Caki2 (cell line): ENCODE measurements around the gene TRIO. TPM values are rescaled to one million over a fixed set of nuclear protein-coding genes. Genes with fewer than 3 reads are reported as not detected.

Experiments
- DNase-seq: peaks from one replicate; pipeline ENCODE4 v3.0.0-alpha.2; 2015; ENCODE audit warnings: low read depth
- in situ Hi-C: cut with HindIII; loops from 2 replicates; pipeline ENCODE4 v1.10.0; 2016; ENCODE audit warnings: low sequenced_read_pairs, low pct_unique_long_range_greater_than_20kb, mixed read lengths
- total RNA-seq: library from RNA; depleted of rRNA; stranded (reverse); fragments of >200 nt; shearing (Covaris generic); gene quantifications from 2 replicates; pipeline ENCODE4 v1.2.3, GENCODE V29; 2014; ENCODE audit warnings: low replicate concordance

Gene TRIO
- total RNA-seq, 1 experiment from 2014 or later = 52.3 TPM

DNA sequence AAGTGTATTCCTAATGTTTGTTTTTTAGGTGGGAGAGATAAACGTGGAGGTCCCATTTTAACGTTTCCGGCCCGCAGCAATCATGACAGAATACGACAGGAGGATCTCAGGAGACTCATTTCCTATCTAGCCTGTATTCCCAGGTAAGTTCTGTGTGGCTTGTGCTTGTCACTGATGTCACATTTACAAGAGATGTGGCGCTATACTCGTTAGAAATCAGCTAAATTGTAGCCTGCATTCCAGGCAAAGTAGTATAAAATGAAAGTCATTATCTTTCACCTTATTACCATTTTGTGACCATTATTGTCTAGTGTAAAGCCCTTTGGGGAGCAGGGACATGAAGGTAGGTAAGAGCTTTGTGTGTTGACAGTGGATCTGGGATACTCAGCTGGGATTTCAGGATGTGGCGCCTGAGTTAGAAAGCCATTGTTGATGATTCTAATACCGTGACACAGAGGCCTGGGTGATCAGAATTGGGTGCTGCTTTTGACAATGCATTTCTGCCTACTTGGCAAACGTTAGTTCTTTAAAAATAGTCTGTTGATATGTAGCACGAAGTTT, 137.2 kb downstream of the TRIO start:
- DNase-seq = no peak
- in situ Hi-C loops = loop anchor here (25.0 kb wide), 1 partner anchor 293 kb away; no protein-coding TSS in a partner anchor

DNA sequence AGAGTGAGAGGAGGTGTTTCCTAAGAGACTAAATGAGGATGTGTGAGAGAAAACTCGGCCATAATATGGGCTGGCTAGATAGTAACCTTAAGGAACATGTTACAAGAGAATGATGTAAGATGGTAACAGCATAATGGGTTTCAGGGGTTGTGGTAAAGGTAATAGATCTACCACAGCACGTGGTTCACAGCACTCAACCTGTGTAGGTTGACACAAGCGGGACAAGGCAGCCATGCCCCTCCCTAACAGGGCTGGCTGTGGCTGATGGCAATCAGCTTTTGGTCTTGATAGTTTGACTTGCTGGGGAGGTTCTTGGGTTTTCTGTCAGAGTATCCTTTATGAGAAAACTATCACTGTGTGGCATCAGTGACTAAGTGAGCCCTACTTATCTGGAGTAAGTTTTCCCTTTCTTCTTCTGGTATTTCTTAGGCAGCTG, 138.6 kb downstream of the TRIO start:
- in situ Hi-C loops = loop anchor here (25.0 kb wide), 1 partner anchor 294 kb away; no protein-coding TSS in a partner anchor
- no peak for DNase-seq

DNA sequence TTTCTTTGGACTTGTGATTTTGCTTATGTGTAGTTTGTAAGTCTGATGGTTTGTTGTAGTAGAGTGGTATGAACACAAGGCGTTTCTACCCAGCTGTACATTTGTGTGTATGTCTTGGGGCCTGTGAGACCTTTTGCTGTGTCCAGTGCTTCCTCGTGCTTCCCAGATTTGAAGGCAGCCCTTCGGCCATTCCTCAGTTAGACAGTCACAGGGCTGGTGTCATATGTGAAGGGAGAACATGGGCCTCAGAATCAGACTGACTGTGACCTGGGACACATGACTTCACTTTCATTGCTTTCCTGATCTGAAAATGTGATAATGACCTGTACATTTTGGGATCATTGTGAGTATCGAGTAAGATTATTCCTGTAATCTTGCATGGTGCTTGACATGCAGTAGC, 140.0 kb downstream of the TRIO start:
- no peak for DNase-seq
- in situ Hi-C loops = loop anchor here (25.0 kb wide), 1 partner anchor 296 kb away; no protein-coding TSS in a partner anchor

DNA sequence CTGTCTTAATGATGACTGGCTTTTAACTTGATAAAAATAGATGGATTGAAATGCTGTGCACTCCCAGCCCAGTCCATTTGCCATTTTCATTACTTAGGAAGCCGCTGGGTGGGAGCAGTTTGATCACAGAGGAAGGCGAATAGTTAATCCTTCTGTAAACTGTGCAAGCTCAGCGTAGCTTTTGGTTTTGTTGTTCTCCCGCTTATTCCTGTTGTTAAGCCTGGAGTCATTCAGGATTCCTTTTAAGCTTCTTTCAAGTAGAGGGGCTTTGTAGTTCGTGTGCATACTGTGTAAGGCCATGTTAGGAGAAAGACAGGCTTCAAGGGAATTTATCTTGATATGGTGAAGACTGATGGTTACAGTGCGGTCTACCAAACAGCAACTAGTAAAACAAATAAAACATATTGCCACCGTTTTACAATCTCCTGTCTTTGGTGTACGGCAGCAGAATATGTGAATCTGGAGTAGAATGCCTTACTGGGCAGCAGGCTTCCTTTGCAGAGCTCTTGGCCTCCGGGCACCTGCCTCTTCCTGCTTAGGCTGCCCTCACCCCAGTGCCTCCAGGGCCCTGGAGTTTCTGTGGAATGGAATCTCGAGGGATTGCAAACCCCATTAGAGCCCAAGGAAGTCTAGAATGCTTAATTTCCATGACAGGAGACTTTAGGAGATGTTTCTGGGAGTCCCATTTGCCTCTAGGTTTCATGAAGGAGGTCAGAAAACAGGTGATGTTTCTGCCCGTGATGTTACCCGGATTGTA, 141.4 kb downstream of the TRIO start:
- in situ Hi-C loops = loop anchor here (25.0 kb wide), 1 partner anchor 297 kb away; no protein-coding TSS in a partner anchor
- DNase-seq = no peak

DNA sequence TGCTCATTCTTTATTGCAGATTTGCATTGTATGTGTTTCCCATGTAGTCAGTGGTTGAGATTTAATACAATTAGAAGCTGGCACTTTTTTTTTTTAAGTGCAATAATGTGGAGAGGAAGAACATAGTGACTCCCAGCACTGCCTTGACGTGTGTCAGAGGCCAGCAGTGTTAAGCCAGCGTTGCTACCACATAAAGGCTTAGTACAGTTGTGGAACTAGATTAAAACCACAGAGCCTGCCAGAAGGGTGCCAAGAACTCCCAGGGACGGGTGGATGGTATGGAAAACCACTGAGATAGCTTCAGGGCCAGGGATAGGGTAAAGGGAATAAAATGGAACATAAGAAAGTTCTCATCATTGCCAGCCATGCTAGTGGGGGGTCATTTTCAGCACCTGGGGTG, 142.9 kb downstream of the TRIO start:
- in situ Hi-C loops = loop anchor here (25.0 kb wide), 1 partner anchor 299 kb away; no protein-coding TSS in a partner anchor
- no peak for DNase-seq

DNA sequence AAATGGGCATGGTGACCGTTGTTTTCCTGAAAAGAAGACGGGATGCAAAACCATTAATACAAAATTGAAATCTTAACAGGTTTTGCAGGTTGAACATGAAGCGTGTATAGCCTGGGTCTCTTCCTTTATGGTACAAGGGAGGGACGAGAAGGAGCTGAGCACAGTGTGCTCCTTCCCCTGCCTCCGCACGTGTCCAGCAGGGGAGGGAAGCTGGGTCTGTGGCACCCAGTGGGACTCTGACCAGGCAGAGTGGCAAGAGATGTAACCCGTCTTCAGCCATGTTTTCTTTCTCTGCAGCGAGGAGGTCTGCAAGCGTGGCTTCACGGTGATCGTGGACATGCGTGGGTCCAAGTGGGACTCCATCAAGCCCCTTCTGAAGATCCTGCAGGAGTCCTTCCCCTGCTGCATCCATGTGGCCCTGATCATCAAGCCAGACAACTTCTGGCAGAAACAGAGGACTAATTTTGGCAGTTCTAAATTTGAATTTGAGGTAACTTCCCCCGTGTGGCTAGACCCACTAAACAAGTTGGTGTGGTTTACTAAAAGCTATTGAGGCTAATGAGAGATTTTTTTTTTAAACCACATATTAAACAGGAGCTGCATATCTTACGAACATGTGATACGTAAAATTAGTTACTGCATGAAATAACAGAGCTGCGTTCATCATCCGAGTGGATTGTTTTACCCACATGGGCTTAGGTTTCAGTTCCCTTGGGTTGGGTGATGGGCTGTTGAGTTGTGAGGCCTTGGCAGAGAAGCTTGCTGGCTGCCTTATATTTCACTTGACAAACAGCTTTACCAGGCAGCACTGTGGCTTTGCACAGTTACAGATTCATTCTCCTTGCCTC, 143.7 kb downstream of the TRIO start:
- DNase-seq = no peak
- in situ Hi-C loops = loop anchor here (25.0 kb wide), 1 partner anchor 299 kb away; no protein-coding TSS in a partner anchor

DNA sequence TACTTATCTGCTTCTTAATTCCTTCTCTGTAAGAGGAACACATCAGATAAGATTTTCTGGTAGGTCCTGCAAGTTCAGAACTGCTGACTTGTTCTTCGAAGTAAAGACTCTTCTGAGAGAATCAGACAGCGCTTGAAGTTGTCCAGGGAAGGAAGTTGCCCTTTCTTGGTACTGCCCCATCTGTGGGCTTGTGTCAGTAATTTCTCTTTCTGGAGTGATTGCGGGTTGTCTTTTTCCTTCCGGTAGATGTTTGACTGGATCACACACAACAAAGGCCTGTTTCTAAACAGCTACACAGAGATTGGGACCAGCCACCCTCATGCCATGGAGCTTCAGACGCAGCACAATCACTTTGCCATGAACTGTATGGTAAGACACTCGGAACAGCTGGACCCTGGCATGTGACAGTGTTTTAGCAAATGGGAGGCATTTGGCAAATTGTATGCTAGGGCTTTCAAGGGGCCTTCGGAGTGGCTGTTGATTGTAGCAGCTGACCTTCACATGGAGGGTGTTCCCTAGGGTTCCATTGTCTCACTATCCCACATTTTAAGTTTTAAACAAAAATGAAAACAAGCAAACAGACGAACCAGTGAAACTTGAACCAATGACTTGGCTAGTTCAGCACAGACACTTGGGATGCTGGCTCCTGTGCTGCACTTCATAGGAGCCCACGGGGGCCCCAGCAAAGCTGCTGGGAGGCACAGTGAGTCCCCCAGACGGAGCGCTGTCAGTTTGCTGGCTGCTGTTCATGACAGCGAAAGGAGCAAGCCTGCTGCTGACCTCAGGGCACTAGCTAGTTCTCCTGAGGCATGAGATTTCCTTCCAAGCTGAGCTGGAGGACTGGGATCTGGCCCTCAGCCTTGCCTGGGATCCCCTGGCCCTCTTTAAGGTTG, 149.9 kb downstream of the TRIO start:
- in situ Hi-C loops = loop anchor here (25.0 kb wide), 1 partner anchor 306 kb away; no protein-coding TSS in a partner anchor
- DNase-seq = no peak

DNA sequence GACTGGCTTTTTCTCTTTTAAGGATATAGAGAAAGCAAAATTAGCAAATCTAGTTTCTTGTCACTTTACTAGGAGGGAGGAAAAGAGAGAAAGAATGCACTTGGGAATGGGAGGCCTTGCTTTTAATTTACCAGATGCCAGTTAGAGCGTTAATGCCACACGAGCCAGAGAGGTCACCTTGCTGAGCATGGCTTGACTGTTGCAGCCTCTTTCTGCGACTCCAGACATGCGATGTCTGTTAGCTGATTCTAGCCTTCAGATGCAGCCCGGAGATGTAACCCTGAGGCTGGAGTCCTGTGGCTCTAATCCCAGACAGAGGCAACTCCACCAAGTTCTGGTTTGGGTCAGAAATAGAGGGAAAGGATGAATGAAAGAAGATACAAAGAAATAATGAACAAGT, 152.5 kb downstream of the TRIO start:
- no peak for DNase-seq
- in situ Hi-C loops = loop anchor here (25.0 kb wide), 1 partner anchor 308 kb away; no protein-coding TSS in a partner anchor

DNA sequence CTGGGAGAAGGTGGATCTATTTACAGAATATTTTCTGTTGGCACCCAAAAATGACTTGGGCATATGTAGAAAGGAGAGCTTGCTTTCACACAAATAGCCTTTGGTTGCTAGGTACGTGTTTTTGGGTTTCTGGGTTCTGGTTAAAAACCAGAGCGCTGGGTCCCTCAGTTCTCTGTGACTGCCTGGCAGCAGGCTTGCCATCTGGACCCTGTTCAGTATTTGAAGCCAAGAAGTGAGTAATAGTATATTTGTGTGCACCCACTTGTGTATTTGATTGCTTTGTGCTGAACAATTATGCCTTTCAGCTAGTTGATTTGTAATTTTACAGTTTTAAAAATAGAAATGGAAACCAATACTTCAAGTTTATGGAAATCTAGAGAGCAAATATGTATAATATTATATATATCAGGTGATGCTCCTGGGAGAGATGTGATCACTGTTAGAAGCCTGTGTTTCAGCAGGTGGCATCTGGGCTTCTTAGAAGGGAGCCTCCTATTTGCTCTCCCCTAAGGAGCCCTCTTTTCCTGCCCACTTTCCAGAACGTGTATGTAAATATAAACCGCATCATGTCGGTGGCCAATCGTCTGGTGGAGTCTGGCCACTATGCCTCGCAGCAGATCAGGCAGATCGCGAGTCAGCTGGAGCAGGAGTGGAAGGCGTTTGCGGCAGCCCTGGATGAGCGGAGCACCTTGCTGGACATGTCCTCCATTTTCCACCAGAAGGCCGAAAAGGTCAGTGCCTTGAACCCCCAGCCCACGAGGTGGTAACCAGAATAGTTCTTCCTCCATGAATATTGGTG, 153.6 kb downstream of the TRIO start:
- in situ Hi-C loops = loop anchor here (25.0 kb wide), 1 partner anchor 309 kb away; no protein-coding TSS in a partner anchor
- DNase-seq = no peak

DNA sequence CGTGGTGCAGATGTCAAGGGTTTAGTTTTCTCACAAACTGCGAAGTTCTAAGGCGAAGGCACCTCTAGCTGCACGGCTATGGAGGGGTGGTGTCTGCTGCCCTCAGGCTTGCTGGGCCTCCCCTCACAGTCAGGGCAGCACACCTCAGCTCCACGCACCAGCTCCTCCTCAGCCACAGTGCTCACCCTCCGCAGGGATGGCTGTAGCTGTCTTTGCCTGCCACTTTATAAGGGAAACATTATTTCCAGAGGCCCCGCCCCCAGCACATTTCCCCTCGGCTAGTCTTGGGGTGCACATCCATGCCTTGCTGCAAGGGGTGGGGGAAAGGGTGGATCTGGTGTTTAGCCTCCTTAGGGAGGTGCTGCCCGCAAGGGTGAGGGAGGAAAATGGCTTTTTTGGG, 154.6 kb downstream of the TRIO start:
- in situ Hi-C loops = loop anchor here (25.0 kb wide), 1 partner anchor 310 kb away; no protein-coding TSS in a partner anchor
- DNase-seq = no peak

DNA sequence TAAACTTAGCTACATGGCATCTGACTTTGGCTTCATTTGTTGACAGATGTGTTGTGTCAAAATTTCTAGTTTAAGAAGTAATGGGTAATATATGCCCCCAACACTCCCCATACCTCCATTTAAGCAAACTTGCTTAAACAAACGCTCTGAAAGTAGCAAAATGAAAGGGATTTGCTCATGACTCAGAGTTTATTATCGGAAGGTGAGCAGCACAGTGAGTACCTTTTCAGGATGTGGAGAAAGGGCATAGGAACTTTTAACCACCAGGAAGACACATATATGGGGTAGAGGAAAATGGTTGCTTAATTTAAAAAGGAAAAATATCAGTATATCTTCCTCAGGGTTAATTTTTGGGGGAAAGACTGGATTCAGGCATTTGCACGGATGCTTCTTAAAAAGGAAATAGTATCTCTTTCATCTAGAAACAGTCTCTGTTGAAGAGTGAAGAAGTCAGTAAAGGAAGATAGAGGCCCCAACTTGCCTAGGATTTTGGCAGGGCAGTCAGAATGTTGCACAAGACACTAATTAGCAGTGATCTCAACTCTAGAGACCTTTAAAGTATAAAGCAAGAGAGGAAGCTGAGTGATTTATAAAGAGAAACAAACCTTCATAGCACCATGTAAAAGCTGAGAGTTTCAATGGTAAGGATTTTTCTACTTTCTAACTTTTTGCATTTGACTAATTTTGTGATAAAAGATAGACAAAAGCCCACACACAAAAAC, 155.1 kb downstream of the TRIO start:
- no peak for DNase-seq
- in situ Hi-C loops = loop anchor here (25.0 kb wide), 1 partner anchor 311 kb away; no protein-coding TSS in a partner anchor

DNA sequence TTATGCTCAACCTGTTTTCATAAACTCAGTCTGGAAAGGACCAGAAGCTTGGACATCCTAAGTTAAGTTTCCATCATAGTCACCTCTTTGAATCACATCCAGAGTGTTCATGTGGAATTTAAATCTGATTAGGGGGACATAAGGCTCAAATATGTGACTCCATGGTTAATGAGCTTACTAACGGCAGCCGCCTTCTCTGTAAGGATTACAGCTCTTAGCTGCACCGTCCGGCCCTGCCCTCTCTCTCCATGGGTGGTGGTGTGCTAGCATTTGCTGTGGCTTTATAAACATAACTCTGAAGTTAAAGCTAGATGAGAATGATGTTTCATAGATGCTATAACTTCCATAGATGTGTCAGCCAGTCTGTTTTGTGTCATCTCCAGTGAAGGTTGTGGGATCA, 156.5 kb downstream of the TRIO start:
- in situ Hi-C loops = loop anchor here (25.0 kb wide), 1 partner anchor 312 kb away; no protein-coding TSS in a partner anchor
- DNase-seq = no peak

DNA sequence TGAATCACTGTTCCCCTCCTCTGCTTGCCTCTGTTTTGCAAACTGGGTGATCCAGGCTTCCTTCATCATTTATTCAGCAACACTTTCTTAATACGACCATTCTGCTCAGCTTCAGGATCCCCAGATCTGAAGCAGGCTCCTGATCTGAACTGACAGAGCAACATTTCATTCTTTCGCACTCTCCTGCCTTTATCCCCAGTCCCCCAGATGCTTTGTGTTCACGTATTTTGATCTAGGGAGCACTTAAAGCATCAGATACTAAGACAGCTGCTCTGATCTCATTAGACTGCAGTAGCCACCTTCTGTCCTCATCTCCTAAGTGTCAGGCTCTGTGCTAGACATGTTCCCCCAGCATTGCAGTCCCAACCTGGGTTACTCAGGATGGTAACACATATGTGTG, 158.0 kb downstream of the TRIO start:
- in situ Hi-C loops = no loop called here
- DNase-seq = no peak

DNA sequence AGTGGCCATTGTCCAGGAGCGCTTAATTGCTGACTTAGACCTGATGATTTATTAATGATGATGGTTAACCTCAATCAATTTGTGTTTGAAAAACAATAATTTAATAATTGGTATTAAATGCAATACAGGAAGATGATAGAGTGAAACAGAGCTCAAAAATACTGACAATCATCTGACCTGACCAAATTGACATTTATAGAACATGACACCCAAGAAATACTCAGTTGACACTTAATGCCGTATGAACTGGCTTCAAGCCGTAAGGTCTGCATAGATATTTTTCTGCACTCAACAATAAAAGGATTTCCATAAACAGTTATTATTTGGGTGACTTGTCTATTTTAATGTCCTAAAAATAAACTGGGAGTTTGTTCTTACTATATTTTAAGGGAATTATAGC, 159.2 kb downstream of the TRIO start:
- in situ Hi-C loops = no loop called here
- DNase-seq = no peak

DNA sequence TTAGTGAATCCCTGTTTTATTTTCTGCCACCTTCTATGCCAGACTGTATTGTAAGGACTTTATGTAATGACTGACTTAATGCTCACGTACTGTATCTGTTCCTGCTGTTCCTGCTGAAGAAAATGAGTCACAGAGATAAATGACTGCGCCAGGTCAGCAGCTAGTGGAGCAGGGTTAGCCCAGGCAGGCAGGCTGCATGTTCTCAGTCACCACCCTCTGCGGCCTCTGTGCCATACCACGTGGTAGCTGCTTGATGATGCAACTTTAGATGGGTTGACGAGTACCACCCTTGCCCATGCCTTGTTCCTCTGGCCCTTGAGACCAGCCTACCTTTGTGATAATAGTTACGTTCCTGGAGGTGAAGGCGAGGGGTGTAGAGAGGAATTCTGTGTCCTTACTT, 161.9 kb downstream of the TRIO start:
- in situ Hi-C loops = no loop called here
- DNase-seq = peak; percentile 83

DNA sequence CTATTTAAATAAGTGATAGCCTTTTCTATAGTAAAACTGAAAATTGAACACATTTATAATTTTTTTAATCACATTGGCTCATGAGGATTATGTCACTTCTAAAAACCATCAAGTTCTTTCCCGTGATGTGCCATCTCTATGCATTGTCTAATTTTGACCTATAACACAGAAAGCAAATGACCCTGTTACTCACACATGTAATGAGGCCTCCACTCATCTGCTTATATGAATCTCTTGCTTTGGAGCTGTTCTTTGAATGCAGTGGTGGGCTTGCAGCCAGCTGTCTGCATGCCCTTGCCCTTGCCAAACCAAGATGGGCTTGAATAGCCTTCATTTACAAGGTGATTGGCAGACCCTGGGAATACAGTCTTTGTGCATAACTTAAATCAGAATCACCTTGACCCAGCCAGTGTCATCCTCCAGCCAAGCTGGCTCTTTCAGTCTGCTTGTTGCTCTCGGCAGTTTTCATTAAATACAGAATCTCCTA, 163.2 kb downstream of the TRIO start:
- no peak for DNase-seq
- in situ Hi-C loops = no loop called here
